HG03565 (cell line): Measurements from ENCODE around the gene TTC19.

ENCODE experiments used
- ATAC-seq: cut with Tn5 transposase; IDR thresholded peaks from one replicate; pipeline ENCODE4 v1.9.1; 2021; ENCODE audit warnings: mild to moderate bottlenecking, moderate library complexity; ENCODE audit not compliant: unreplicated experiment

TTC19 gene, protein sequence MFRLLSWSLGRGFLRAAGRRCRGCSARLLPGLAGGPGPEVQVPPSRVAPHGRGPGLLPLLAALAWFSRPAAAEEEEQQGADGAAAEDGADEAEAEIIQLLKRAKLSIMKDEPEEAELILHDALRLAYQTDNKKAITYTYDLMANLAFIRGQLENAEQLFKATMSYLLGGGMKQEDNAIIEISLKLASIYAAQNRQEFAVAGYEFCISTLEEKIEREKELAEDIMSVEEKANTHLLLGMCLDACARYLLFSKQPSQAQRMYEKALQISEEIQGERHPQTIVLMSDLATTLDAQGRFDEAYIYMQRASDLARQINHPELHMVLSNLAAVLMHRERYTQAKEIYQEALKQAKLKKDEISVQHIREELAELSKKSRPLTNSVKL

DNA sequence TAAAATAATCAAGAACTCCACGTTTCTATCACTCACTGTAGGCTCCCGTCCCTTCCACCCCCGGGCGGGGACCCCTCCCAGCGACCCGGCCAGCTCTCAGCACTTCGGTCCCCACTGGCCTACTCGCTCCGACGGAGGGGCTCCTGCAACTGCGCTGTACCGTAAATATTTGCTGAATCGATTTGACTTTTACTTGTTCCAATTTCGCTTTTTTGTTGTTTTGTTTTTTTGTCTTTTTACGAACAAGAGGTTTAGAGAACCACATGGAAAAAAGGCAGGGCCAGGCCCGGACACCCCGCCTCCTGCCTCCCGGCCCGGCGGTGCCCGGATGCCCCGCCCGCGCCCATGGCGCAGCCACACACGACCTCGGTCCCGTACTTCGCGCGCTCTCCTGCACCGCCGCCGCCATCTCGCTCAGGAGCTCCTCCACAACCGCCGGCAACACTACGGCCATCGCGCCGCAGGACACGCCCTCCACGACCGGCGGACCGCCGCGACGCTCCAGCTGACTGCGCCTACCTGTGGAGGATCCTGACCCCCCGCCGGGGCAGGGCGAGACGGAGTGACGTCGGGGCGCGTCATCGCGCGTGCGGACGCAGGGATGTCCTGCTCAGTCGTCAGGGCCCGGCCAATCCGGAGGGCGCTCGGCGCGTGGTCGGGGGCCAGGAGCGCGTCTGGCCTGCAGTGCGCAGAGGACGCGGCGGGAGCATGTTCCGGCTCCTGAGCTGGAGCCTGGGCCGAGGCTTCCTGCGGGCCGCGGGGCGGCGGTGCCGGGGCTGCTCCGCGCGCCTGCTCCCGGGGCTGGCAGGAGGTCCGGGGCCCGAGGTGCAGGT, at the start of gene TTC19, which contains the start of gene ZSWIM7:
Gene TTC19 (plus strand): TSS at position 684 of the 833 bp plus-strand sequence. CDS start 25 bp downstream, at position 709.
Gene ZSWIM7 (minus strand): TSS at position 564 of the 833 bp plus-strand sequence. CDS start 110 bp downstream, at position 454.
- ATAC-seq = peak; percentile 92

GRCh38 chr17:15951368-15952047, 48.1 kb upstream of the TTC19 start:
- ATAC-seq = no peak

DNA sequence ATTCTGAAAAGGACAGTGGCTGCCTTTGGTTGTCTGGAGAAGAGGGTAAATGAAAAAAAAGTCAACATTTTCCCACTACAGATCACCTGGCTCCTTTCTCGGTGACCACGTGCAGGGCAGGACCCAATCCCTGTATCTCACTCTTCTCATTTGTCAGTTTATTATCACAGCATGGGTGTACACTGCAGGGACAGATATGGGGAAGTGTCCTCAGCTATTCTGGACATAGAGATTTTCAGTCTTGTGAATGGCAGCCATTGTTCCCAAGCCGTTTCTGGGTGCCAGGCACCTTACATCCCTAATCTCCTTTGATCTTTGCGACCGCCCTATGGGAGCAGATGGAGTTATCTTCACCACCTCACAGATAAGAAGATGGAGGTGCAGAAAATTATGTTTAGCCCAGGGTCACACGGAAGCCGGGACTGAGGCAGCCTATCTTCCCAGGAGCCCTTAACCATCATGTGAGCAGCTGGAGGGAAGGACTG, 47.5 kb upstream of the TTC19 start:
- ATAC-seq = no peak

- ATAC-seq = no peak
Measured at GRCh38 chr17:15952916-15953790, 46.5 kb upstream of the TTC19 start.

- ATAC-seq = no peak
Measured at GRCh38 chr17:15954222-15954621, 45.4 kb upstream of the TTC19 start.

DNA sequence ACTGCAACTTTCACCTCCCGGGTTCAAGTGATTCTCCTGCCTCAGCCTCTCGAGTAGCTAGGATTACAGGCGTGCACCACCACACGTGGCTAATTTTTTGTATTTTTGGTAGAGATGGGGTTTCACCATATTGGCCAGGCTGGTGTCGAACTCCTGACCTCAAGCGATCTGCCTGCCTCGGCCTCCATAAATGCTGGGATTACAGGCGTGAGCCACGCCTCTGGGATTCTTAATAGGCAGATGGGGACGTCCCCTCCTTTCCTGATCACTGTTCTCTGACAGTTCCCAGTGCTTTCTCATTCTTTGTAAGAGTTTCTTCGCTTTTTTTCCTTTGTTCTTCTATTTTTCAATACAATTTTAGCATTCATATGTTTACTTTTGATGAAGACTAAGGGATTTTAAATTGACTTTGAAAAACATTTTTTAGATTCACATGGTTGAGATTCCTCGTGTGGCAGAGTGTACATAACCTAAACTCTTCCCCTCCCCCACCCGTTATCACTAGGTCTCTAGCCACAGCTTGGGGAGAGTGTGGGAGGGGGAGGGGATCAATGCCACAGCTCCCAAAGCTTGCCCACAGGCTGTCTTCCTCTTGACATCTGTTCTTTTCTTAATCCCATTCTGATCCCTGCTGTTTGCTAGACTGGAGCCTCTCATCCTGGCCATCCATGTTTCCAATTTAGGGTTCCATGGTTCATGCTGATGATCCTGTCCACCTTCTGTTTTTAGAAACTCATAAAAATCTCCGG, 43.7 kb upstream of the TTC19 start:
- ATAC-seq = no peak

GRCh38 chr17:15957206-15957605, 42.4 kb upstream of the TTC19 start:
- ATAC-seq = no peak

GRCh38 chr17:15957608-15958307, 41.9 kb upstream of the TTC19 start:
- no peak for ATAC-seq

DNA sequence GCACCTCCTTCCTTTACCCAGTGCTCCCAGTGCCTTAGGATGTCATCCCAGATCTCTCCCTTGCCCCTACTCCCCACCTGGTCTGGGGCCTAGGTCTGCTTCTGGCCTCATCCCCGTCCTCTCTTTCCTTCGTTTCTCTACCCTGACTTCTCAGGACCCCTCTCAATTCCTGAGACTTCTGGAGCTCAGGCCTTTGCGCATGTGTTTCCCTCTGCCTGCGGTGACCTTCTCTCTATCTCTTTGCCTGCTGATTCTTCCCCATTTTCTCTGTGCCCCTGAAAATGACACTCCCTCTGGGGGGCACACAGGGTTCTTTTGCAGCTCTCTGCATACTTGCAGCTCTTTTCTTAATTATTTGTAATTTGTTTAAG, 41.2 kb upstream of the TTC19 start:
- ATAC-seq = no peak

DNA sequence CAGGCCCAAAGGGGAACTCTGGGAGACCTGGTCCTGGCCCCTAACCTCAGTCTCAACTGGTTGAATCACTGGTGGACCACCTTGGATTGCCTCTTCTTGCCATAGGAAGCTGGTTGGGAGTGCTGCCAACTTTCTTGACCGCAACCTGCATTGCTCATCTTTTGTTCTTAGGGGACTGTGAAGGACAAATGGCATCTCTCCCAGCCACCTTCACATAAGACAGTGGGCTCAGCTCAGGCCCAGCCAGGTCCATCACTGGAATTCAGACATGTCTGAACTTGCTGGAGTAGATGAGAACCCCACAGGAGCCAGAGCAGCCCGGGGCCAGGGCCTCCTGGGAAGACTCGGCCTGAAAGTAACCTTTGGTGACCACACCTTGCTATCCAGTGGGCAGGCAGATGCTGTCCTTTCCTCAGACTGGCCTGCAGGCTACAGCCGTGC, 35.9 kb upstream of the TTC19 start:
- ATAC-seq = no peak

DNA sequence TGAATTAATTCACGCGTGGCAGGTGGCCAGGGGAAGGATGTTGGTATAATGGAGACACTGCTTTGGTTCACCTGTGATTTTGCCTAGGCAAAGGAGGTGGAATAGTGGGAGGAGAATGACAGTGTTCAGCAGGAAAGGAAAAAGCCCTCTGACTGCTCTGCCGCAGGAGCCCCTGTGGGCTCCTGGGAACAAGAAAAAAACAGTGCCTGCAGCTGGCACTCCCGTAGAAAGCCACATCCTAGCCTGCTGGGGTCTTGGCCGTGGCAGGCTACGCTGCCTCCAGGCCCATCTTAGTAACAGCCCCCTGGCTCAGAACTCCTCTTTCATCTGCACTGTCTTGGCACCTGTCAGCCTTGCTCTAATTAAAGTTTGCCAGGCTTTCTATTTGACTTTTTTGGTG, 34.1 kb upstream of the TTC19 start:
- no peak for ATAC-seq

DNA sequence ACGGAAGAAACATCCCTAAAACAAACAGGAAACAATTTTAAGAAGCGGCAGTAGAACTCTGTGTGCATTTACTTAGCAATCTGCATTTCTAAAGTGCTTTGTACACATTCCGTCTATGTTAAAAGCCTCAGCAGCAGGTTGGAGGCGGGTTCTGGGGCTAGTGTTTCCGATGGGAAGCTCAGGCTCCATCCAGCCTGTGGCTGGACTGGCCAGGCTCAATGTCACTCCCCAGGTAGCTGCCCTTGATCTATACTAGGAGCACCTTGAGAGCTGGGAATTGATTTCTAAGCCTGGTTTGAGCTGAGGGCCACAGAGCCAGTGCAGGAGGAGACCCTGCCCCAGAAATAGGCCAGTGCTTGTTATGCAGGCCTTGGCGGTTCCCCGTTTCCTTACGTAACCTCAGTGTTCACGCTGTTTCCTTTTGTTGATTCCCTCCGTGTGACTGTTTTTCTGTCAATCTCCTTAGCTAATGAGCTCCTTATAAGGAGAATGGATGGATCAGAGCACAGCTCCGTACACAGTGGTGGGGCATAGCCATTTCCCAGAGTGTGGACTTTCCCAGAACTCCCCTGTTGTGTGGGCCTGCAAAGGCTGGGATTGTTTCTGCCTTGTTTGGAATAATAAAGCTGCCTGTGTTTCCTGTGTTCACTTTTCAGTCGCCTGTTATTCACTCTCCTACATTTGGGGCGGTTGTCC, 33.3 kb upstream of the TTC19 start:
- no peak for ATAC-seq

DNA sequence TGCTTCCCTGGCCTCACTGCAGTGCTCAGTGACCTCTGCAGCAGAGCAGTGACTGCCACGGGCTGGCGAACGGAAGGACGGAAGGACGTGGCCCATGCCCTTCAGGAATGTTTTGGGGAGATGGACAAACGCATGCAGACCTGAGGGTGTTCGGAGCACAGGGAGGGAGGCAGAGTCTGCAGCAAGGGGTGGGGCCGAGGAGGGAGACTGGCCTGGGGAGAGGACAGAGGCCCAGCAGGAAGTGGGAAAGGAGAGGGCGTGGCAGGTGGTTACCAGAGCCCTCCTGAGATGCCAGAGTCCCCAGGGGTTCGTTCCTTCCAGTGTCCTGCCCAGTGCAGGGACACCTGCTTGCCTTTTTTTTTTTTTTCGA, 32.8 kb upstream of the TTC19 start:
- ATAC-seq = no peak

- ATAC-seq = no peak
Measured at GRCh38 chr17:15967706-15968399, 31.8 kb upstream of the TTC19 start.

- no peak for ATAC-seq
Measured at GRCh38 chr17:15969463-15969862, 30.2 kb upstream of the TTC19 start.

GRCh38 chr17:15970500-15970899, 29.1 kb upstream of the TTC19 start:
- no peak for ATAC-seq

- no peak for ATAC-seq
Measured at GRCh38 chr17:15971098-15971678, 28.4 kb upstream of the TTC19 start.
